Progenitor cell of endocrine pancreas (in vitro differentiated cells): ENCODE results near the gene PACS1. TPM values are rescaled to one million over a fixed set of nuclear protein-coding genes. Genes with fewer than 3 reads are reported as not detected.
A peak's percentile ranks its signal among the peaks of the same experiment; 100 is the strongest.

Experiments used
- DNase-seq: peaks from one replicate; pipeline ENCODE4 v3.0.0; 2021; ENCODE audit warnings: low spot score; ENCODE audit not compliant: unreplicated experiment
- H3K27ac Mint-ChIP-seq: 2 replicates; pipeline ENCODE4 v1.8.0; 2021; ENCODE audit warnings: mild to moderate bottlenecking, moderate library complexity, mixed read lengths
- H3K27me3 Mint-ChIP-seq: 2 replicates; pipeline ENCODE4 v1.8.0; 2021; ENCODE audit warnings: mixed read lengths
- H3K36me3 Mint-ChIP-seq: 2 replicates; pipeline ENCODE4 v1.8.0; 2022; ENCODE audit warnings: mixed read lengths; ENCODE audit not compliant: insufficient read depth
- H3K4me1 Mint-ChIP-seq: 2 replicates; pipeline ENCODE4 v1.8.0; 2021; ENCODE audit warnings: low read depth, mixed read lengths
- H3K4me3 Mint-ChIP-seq: 2 replicates; pipeline ENCODE4 v1.8.0; 2021; ENCODE audit warnings: low read depth, mild to moderate bottlenecking, moderate library complexity, mixed read lengths
- H3K9me3 Mint-ChIP-seq: 2 replicates; pipeline ENCODE4 v1.8.0; 2021; ENCODE audit warnings: low read depth, mixed read lengths
- CTCF ChIP-seq: fragments of 200-600 bp; sonication (generic); IDR thresholded peaks from one replicate; pipeline ENCODE4 v1.5.0; 2021; ENCODE audit warnings: antibody characterized with exemption, mild to moderate bottlenecking; ENCODE audit not compliant: unreplicated experiment
- total RNA-seq: library from RNA; stranded (reverse); gene quantifications from 2 replicates; pipeline ENCODE4 v1.2.1, GENCODE V29; 2021

The PACS1 gene
- total RNA-seq, 1 donor from 2014 or later, result 72.3 TPM

GRCh38 chr11:66279092-66279734 lies 209.1 kb downstream of the PACS1 start:
- Mint-ChIP-seq H3K27ac (no peak overlapping the region), H3K9me3 (no peaks in the 10 kb centered on the region), H3K4me3 (peak overlapping the region; percentile 58), H3K27me3 (peaks cover 7% of the 10 kb centered on the region), H3K4me1 (peaks cover 13% of the 10 kb centered on the region), H3K36me3 (peaks cover 4% of the 10 kb centered on the region)
- no peak for DNase-seq
- TF ChIP-seq CTCF, result no peak

GRCh38 chr11:66280428-66280827 lies 210.4 kb downstream of the PACS1 start:
- peaks cover 7% of the 10 kb centered on the region for H3K27me3 Mint-ChIP-seq
- no peak for TF ChIP-seq CTCF
- no peaks in the 10 kb centered on the region for H3K9me3 Mint-ChIP-seq
- H3K4me1 Mint-ChIP-seq, result peaks cover 13% of the 10 kb centered on the region
- no peak for DNase-seq
- H3K4me3 Mint-ChIP-seq, result no peak overlapping the region
- H3K27ac Mint-ChIP-seq, result no peak overlapping the region
- H3K36me3 Mint-ChIP-seq, result peaks cover 2% of the 10 kb centered on the region

- DNase-seq, result no peak
- Mint-ChIP-seq H3K27me3 (peaks cover 7% of the 10 kb centered on the region), H3K4me3 (no peak overlapping the region), H3K9me3 (no peaks in the 10 kb centered on the region), H3K27ac (peak overlapping the region; percentile 30), H3K4me1 (peaks cover 13% of the 10 kb centered on the region), H3K36me3 (peaks cover 2% of the 10 kb centered on the region)
- no peak for TF ChIP-seq CTCF
Measured at GRCh38 chr11:66281001-66281400, 210.9 kb downstream of the PACS1 start.

- Mint-ChIP-seq H3K4me1 (peaks cover 13% of the 10 kb centered on the region), H3K27ac (no peak overlapping the region), H3K36me3 (peaks cover 1% of the 10 kb centered on the region), H3K4me3 (no peak overlapping the region), H3K9me3 (no peaks in the 10 kb centered on the region), H3K27me3 (peaks cover 7% of the 10 kb centered on the region)
- DNase-seq, result no peak
- no peak for TF ChIP-seq CTCF
Measured at GRCh38 chr11:66281776-66282467, 211.8 kb downstream of the PACS1 start.

GRCh38 chr11:66282468-66283455 lies 212.7 kb downstream of the PACS1 start:
- no peaks in the 10 kb centered on the region for H3K36me3 Mint-ChIP-seq
- DNase-seq, result peak; percentile 98
- TF ChIP-seq CTCF, result peak; percentile 98
- H3K27ac Mint-ChIP-seq, result peak overlapping the region; percentile 56
- no peaks in the 10 kb centered on the region for H3K9me3 Mint-ChIP-seq
- H3K27me3 Mint-ChIP-seq, result peaks cover 7% of the 10 kb centered on the region
- H3K4me3 Mint-ChIP-seq, result no peak overlapping the region
- peaks cover 16% of the 10 kb centered on the region for H3K4me1 Mint-ChIP-seq
